H1 (cell line): ENCODE measurements around the gene ICE1. TPM values are rescaled to one million over a fixed set of nuclear protein-coding genes. Genes with fewer than 3 reads are reported as not detected.

Experiments
- EZH2 ChIP-seq: fragments of 200-600 bp; sonication (generic); IDR thresholded peaks from 2 replicates; pipeline ENCODE4 v1.7.1; 2012; ENCODE audit warnings: low read depth, mild to moderate bottlenecking, moderate library complexity, low read length, inconsistent platforms; ENCODE audit not compliant: severe bottlenecking
- RNF2 ChIP-seq: fragments of 200-900, 300-1000 bp; sonication (generic); IDR thresholded peaks from 2 replicates; pipeline ENCODE4 v1.7.1; 2016; ENCODE audit warnings: borderline replicate concordance, low read depth, mild to moderate bottlenecking, antibody characterized with exemption, low read length; ENCODE audit not compliant: poor library complexity, severe bottlenecking; ENCODE audit errors: missing control alignments
- polyA plus RNA-seq, 7 experiments: library from polyadenylated mRNA; depleted of rRNA in 3 of 7; stranded (reverse) in 5 of 7; unstranded in 2 of 7; fragments of >200 nt in 5 of 7; fragments of 200-250 nt in 2 of 7; gene quantifications; 1 replicate in 5 of 7; 2 replicates in 1 of 7; 4 replicates in 1 of 7; pipeline versions ENCODE4 v1.2.1 to v1.2.3, GENCODE V29; 2011 to 2013; ENCODE audit warnings: missing spikeins in 2 of 7, mixed read lengths in 2 of 7
- total RNA-seq: library from RNA; stranded (reverse); fragmentation: NEBNext Ultra II Directional; extraction: Animal tissue kit (Norgen Biotek cat#: 25700); gene quantifications from 2 replicates; pipeline ENCODE4 v1.2.1, GENCODE V29; 2021

The ICE1 gene
- total and polyA plus RNA-seq, 2 of the 8 experiments (the other 6 are each of a cell fraction or from before 2014, with no cell fraction given) = 11.8 to 53.9 TPM

- TF ChIP-seq RNF2 = no peak
- TF ChIP-seq EZH2 = no peak
These were observed 114.4 kb downstream of the ICE1 start (continued) for GRCh38 chr5:5536871-5537270.
